DND-41 (cell line): ENCODE measurements around the gene ABAT.

Experiments used
- CTCF ChIP-seq: IDR thresholded peaks from 2 replicates; pipeline ENCODE4 v1.5.1; 2012; ENCODE audit warnings: borderline replicate concordance, low read length, moderate library complexity, mild to moderate bottlenecking; ENCODE audit not compliant: poor library complexity, severe bottlenecking; ENCODE audit errors: extremely low read depth
- EZH2 ChIP-seq: IDR thresholded peaks from 3 replicates; pipeline ENCODE4 v1.6.1; 2012; ENCODE audit warnings: borderline replicate concordance, low read depth, mild to moderate bottlenecking, moderate library complexity, low read length, inconsistent platforms; ENCODE audit not compliant: severe bottlenecking

GRCh38 chr16:8642146-8642545, 32.3 kb upstream of the ABAT start:
- TF ChIP-seq CTCF (no peak), EZH2 (no peak)
